SW480 (cell line): ENCODE results near the gene PRR14.

Experiments used
- DNase-seq: peaks from one replicate; pipeline ENCODE4 v3.0.0-alpha.2; 2016; ENCODE audit warnings: low spot score

PRR14 gene

GRCh38 chr16:30659507-30660423 lies 9.0 kb downstream of the PRR14 start:
- no peak for DNase-seq

- no peak for DNase-seq
These were observed 9.9 kb downstream of the PRR14 start for GRCh38 chr16:30660424-30661261.

- DNase-seq: no peak
These were observed 11.7 kb downstream of the PRR14 start for GRCh38 chr16:30662449-30662848.

- no peak for DNase-seq
These were observed 12.3 kb downstream of the PRR14 start for GRCh38 chr16:30663038-30663437.

- DNase-seq: no peak
These were observed 13.1 kb downstream of the PRR14 start for GRCh38 chr16:30663820-30664219.

- DNase-seq: no peak
These were observed 13.9 kb downstream of the PRR14 start for GRCh38 chr16:30664616-30665109.

- DNase-seq: no peak
These were observed 14.5 kb downstream of the PRR14 start for GRCh38 chr16:30665155-30665829.

GRCh38 chr16:30665830-30666190 lies 15.1 kb downstream of the PRR14 start:
- DNase-seq: no peak

- no peak for DNase-seq
These were observed 15.9 kb downstream of the PRR14 start for GRCh38 chr16:30666681-30667080.

GRCh38 chr16:30667361-30667905 lies 16.7 kb downstream of the PRR14 start:
- no peak for DNase-seq

GRCh38 chr16:30668393-30668792 lies 17.6 kb downstream of the PRR14 start:
- DNase-seq: no peak

GRCh38 chr16:30669026-30669902 lies 18.5 kb downstream of the PRR14 start:
- DNase-seq: no peak

- DNase-seq: no peak
These were observed 19.4 kb downstream of the PRR14 start for GRCh38 chr16:30669903-30670824.

- no peak for DNase-seq
These were observed 24.4 kb downstream of the PRR14 start for GRCh38 chr16:30675143-30675542.

GRCh38 chr16:30677931-30678585 lies 27.3 kb downstream of the PRR14 start:
- DNase-seq: no peak

GRCh38 chr16:30678586-30678970 lies 27.8 kb downstream of the PRR14 start:
- no peak for DNase-seq

GRCh38 chr16:30680326-30680725 lies 29.6 kb downstream of the PRR14 start:
- no peak for DNase-seq

- DNase-seq: no peak
These were observed 37.9 kb downstream of the PRR14 start for GRCh38 chr16:30688701-30689100.

GRCh38 chr16:30691907-30692306 lies 41.1 kb downstream of the PRR14 start:
- DNase-seq: no peak
